CD4-positive, alpha-beta T cell (primary cell): ENCODE results near the gene ZHX3. TPM values are rescaled to one million over a fixed set of nuclear protein-coding genes. Genes with fewer than 3 reads are reported as not detected.

Experiments used
- ATAC-seq: fragments of 200-7000 bp; cut with Tn5 transposase; one replicate; pipeline ENCODE4 v1.10.0; 2022; ENCODE audit warnings: mild to moderate bottlenecking; ENCODE audit not compliant: poor library complexity
- CTCF ChIA-PET: fragments of 350-600 bp; sonication (Branson Sonifier 250); formaldehyde crosslinking; loops from one replicate; lab custom pipeline; 2021; ENCODE audit warnings: antibody characterized with exemption, inconsistent platforms; lab: Charles Lee
- POLR2A ChIA-PET: fragments of 350-600 bp; sonication (Branson Sonifier 250); formaldehyde crosslinking; loops from one replicate; lab custom pipeline; 2021; ENCODE audit warnings: antibody characterized with exemption, inconsistent platforms; lab: Charles Lee
- DNase-seq, 14 experiments: peaks; one replicate each; pipeline ENCODE4 v3.0.0-alpha.2; 2013 to 2020; ENCODE audit warnings: mixed read lengths in 2 of 14
- H3K27ac ChIP-seq, 2 donors: one replicate each; pipeline versions ENCODE4 v1.5.1 to v1.7.0; 2013; ENCODE audit warnings: low read length in 2 of 2, low read depth in 1 of 2, mild to moderate bottlenecking in 1 of 2
- H3K27me3 ChIP-seq, 2 experiments: 1 replicate in 1 of 2; 2 replicates in 1 of 2; pipeline versions ENCODE4 v1.6.1 to v1.7.0; 2013; ENCODE audit warnings: low read length in 2 of 2, control low read depth in 1 of 2, mild to moderate bottlenecking in 1 of 2, moderate library complexity in 1 of 2; ENCODE audit not compliant: insufficient read depth in 2 of 2, control insufficient read depth in 1 of 2
- H3K36me3 ChIP-seq: one replicate; pipeline ENCODE4 v1.6.1; 2013; ENCODE audit warnings: low read length, control low read depth; ENCODE audit not compliant: insufficient read depth
- H3K4me1 ChIP-seq: one replicate; pipeline ENCODE4 v1.6.1; 2013; ENCODE audit warnings: low read length, control low read depth; ENCODE audit not compliant: insufficient read depth
- H3K4me3 ChIP-seq: one replicate; pipeline ENCODE4 v1.5.1; 2013; ENCODE audit warnings: mild to moderate bottlenecking, low read length, moderate library complexity
- H3K9me3 ChIP-seq, 2 experiments: 1 replicate in 1 of 2; 2 replicates in 1 of 2; pipeline versions ENCODE4 v1.6.1 to v1.7.0; 2013; ENCODE audit warnings: low read length in 2 of 2, mild to moderate bottlenecking in 2 of 2, control low read depth in 1 of 2, moderate library complexity in 1 of 2; ENCODE audit not compliant: control insufficient read depth in 1 of 2, insufficient read depth in 1 of 2
- H3K27ac Mint-ChIP-seq: one replicate; pipeline ENCODE4 v1.8.0; 2020; ENCODE audit warnings: mixed read lengths
- H3K27me3 Mint-ChIP-seq: one replicate; pipeline ENCODE4 v1.8.0; 2021; ENCODE audit warnings: mixed read lengths
- H3K36me3 Mint-ChIP-seq: one replicate; pipeline ENCODE4 v1.8.0; 2021; ENCODE audit warnings: low read depth, mixed read lengths
- H3K4me1 Mint-ChIP-seq: one replicate; pipeline ENCODE4 v1.8.0; 2021; ENCODE audit warnings: low read depth, mixed read lengths
- H3K4me3 Mint-ChIP-seq: one replicate; pipeline ENCODE4 v1.8.0; 2020; ENCODE audit warnings: mild to moderate bottlenecking, mixed read lengths
- H3K9me3 Mint-ChIP-seq: one replicate; pipeline ENCODE4 v1.8.0; 2020; ENCODE audit warnings: mixed read lengths
- CTCF ChIP-seq: fragments of 200-600 bp; IDR thresholded peaks from one replicate; pipeline ENCODE4 v1.8.0; 2022; ENCODE audit warnings: antibody characterized with exemption, mild to moderate bottlenecking
- intact Hi-C, 2 experiments: fragments of 100-400 bp; cut with DNase I in 1 of 2; cut with micrococcal nuclease in 1 of 2; formaldehyde crosslinking; loops; one replicate each; pipeline versions ENCODE4 v1.15.1 to v1.9.0; 2023 to 2025; cut with DNase I, micrococcal nuclease
- total RNA-seq, 174 experiments: library from RNA in 2 of 174; stranded (reverse) in 2 of 174; gene quantifications; one replicate each; pipeline ENCODE4 v1.2.3 and lab custom pipeline; 2021 to 2026

ZHX3 gene
- total RNA-seq, 2 experiments from 2014 or later = 6.6 to 7.6 TPM

- no peak for TF ChIP-seq CTCF
- Histone ChIP-seq H3K27me3 (no peaks in the 10 kb centered on the region), H3K27ac (no peak overlapping the region), H3K4me3 (no peak overlapping the region), H3K9me3 (peaks cover 9 to 12% of the 10 kb centered on the region in 2 experiments), H3K36me3 (no peaks in the 10 kb centered on the region), H3K4me1 (no peaks in the 10 kb centered on the region)
- Mint-ChIP-seq H3K4me1 (no peaks in the 10 kb centered on the region), H3K9me3 (peaks cover 6% of the 10 kb centered on the region), H3K27ac (no peak overlapping the region), H3K27me3 (no peaks in the 10 kb centered on the region), H3K4me3 (no peak overlapping the region), H3K36me3 (peaks cover 58% of the 10 kb centered on the region)
- ATAC-seq = no peak
- POLR2A ChIA-PET = interaction anchor here (1.0 to 1.5 kb wide), 2 partner anchors 50 to 55 kb away, joined by 3 to 4 read pairs; no protein-coding TSS in a partner anchor
- CTCF ChIA-PET = no interaction called here
- DNase-seq = no peak
- intact Hi-C loops = no loop called here
Measured at GRCh38 chr20:41196653-41197225, 120.8 kb downstream of the ZHX3 start.

- Mint-ChIP-seq H3K36me3 (peaks cover 43% of the 10 kb centered on the region), H3K4me3 (no peak overlapping the region), H3K4me1 (no peaks in the 10 kb centered on the region), H3K9me3 (peaks cover 6% of the 10 kb centered on the region), H3K27me3 (no peaks in the 10 kb centered on the region), H3K27ac (no peak overlapping the region)
- DNase-seq (no peak), ATAC-seq (no peak)
- no peaks in the 10 kb centered on the region for H3K36me3 ChIP-seq
- no peak overlapping the region for H3K4me3 ChIP-seq
- H3K27ac ChIP-seq = no peak overlapping the region
- ChIA-PET POLR2A (no interaction called here), CTCF (no interaction called here)
- no peak for TF ChIP-seq CTCF
- H3K9me3 ChIP-seq = peaks cover 8 to 15% of the 10 kb centered on the region in 2 experiments
- H3K4me1 ChIP-seq = no peaks in the 10 kb centered on the region
- intact Hi-C loops = no loop called here
- H3K27me3 ChIP-seq = no peaks in the 10 kb centered on the region
Measured at GRCh38 chr20:41192575-41192974, 125.0 kb downstream of the ZHX3 start.

GRCh38 chr20:41191562-41192500 lies 125.7 kb downstream of the ZHX3 start:
- no peaks in the 10 kb centered on the region for H3K4me1 Mint-ChIP-seq
- ChIA-PET POLR2A (no interaction called here), CTCF (no interaction called here)
- H3K27me3 Mint-ChIP-seq = no peaks in the 10 kb centered on the region
- DNase-seq = no peak
- Histone ChIP-seq H3K4me3 (no peak overlapping the region), H3K27ac (no peak overlapping the region), H3K9me3 (peaks cover 8 to 15% of the 10 kb centered on the region in 2 experiments), H3K4me1 (no peaks in the 10 kb centered on the region), H3K36me3 (no peaks in the 10 kb centered on the region), H3K27me3 (no peaks in the 10 kb centered on the region)
- peaks cover 41% of the 10 kb centered on the region for H3K36me3 Mint-ChIP-seq
- no peak for TF ChIP-seq CTCF
- H3K27ac Mint-ChIP-seq = no peak overlapping the region
- H3K9me3 Mint-ChIP-seq = peaks cover 6% of the 10 kb centered on the region
- no peak for ATAC-seq
- no peak overlapping the region for H3K4me3 Mint-ChIP-seq
- intact Hi-C loops = no loop called here
